Endometrial microvascular endothelial cells (primary cell): ENCODE data around the gene SH3RF3. TPM values are rescaled to one million over a fixed set of nuclear protein-coding genes. Genes with fewer than 3 reads are reported as not detected.
"Not testable (repeated sequence)": the region's sequence is repeated elsewhere in the genome, so short reads cannot be mapped to it uniquely, and the experiment has no call there.

Experiments used
- in situ Hi-C: cut with HindIII; loops from 2 replicates; pipeline ENCODE4 v1.10.0; 2017; ENCODE audit warnings: low sequenced_read_pairs, low pct_unique_long_range_greater_than_20kb; ENCODE audit errors: inconsistent ontology term
- total RNA-seq: library from RNA; depleted of rRNA; stranded (reverse); fragments of >200 nt; gene quantifications from one replicate; pipeline ENCODE4 v1.2.3, GENCODE V29; 2015; ENCODE audit errors: inconsistent ontology term

The SH3RF3 gene
- total RNA-seq, 1 donor from 2014 or later, result 11.7 TPM

DNA sequence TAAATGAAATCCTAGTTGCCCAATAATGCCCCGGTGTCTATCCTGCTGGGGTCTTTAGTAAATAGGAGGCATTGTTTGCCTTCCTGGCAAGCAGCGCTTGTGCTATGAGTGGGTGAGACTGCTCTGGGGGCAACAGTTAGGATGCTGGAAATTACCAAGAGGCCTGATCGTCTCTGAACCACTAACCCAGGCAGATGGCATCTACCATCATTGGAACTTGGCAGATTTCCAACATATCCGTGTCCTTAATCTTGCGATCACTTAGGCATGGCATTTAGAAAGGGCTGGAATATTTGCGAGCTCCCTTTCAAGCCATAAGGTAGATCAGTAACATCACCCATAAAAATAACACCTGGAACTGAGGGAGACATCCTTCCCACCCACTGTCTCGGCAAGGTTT is 18.8 kb upstream of the SH3RF3 start:
- in situ Hi-C loops, result no loop called here

DNA sequence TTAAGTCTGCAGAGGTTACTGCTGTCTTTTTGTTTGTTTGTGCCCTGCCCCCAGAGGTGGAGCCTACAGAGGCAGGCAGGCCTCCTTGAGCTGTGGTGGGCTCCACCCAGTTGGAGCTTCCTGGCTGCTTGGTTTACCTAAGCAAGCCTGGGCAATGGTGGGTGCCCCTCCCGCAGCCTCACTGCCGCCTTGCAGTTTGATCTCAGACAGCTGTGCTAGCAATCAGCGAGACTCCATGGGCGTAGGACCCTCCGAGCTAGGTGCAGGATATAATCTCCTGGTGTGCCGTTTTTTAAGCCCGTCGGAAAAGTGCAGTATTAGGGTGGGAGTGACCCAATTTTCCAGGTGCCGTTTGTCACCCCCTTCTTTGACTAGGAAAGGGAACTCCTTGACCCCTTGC is 11.8 kb upstream of the SH3RF3 start:
- in situ Hi-C loops, result not testable (repeated sequence)

DNA sequence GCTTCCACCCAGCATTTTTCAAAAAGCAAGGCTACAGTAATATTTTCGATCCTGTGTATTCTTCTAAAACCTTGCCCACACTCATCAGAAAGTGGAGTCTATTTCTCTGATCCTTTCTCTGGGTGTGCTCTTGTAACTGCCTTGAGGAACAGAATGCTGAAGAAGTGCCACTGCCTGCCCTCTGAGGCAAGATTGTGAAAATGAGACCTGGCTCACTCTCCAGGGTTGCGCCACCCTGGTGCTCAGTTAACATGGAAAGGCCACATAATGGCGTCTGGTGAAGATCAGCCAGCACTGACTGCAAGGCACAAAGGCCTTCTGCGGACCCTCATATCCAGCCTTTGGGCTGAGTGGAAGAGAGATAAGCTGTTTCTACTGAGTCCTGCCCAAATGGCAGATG is 11.2 kb upstream of the SH3RF3 start:
- in situ Hi-C loops, result no loop called here

DNA sequence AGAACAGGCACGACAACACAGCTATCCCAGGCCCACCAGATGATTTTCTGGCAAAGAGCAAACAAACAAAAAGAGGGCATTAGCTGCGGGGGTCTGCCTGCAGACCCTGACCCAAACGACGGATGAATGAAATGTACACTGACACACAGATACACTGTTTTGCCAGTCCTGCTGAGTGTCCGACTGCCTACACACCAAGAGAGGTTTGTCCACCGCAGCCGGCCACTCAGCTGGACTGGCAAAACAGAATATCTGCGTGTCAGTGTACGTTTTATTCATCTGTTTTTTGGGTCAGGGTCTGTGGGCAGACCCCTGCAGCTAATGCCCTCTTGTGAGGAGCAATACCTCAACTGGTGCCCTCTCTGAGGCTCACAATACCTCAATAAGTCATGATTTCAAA is 10.7 kb upstream of the SH3RF3 start:
- in situ Hi-C loops, result no loop called here

DNA sequence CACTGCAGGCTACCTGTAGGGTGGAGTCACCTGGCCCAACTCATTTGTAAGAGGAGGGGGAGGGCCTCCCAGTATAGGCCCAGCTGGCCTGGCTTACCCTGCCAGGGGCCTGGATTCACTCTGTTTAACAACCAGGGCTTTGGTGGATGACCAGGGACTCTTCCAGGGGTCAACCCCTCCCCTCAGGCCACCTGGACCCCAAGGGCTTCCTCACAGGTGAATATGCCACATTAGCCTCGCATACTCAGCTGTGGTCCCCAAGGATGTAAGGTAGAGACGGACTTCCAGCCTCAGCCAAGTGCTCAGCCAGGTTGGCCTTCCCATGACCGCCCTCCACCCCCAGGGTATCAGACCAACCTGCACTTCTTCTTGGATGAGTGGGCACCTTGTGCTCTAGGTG is 8.8 kb upstream of the SH3RF3 start:
- in situ Hi-C loops, result no loop called here

DNA sequence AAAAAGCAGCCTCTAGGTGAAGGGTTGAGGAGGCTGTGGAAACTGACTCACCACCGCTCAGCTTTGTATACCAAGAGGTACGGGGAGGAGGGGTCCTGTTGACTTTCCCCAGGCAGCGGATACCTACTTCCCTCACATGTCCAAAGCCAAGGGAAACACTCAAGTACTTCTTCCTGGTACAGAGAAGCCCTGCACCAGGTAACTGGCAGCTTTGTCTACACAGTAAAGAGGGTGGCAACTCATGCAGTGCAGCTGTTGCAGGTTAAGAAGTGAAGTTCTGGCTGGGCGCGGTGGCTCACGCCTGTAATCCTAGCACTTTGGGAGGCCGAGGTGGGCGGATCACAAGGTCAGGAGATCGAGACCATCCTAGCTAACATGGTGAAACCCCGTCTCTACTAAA is 8.3 kb upstream of the SH3RF3 start:
- in situ Hi-C loops, result not testable (repeated sequence)

DNA sequence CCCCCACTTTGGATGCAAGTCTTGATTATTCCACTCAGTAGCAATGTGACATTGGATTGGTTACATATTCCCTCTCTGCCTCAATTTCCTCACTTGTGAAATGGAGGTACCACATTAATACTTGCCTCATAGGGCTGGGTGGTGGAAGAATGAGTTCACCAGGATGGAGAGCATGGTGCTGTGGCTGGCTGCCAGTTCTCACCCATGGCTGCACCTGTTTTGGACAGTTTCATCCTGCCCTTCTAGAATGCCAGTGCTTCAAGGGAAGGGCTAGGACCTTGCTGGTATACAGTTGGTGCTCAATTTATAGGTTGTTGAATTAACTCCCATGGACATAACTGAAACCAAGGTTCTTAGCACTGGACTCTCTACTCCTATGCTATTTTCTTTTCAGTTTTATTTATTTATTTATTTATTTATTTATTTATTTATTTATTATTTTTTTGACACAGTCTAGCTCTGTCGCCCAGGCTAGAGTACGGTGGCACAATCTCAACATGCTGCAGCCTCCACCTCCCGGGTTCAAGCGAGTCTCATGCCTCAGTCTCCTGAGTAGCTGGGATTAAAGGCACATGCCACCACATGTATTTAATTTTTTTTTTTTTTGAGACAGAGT is 5.3 kb upstream of the SH3RF3 start:
- in situ Hi-C loops, result no loop called here

DNA sequence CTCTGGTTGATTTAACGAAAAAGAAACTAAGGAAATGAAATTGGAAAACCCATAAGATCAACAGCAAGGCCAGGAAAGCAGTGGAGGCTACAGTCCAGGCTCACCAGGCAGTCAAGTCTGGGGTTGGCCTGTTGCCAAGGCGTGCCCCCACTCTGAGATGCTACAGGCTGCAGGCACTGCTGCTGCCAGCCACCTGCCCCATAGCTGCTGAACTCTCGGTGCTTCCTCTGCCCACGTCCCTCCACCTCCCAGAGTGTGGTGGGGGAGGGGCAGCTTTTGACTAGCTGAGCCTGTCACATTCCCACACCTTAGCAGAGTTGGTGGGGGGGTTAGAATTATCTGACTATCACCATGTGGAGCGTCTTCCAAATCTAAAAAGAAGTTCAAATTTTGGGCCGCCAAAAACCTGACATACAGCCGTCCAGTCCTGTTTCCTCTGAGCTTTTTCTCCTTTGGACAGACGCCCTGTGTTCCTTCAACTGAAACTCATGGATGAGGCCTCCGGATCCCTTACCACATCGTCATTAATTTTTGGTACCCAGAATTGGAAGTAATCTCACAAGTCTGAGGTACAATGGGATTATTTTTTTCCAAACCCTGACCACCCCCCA is 3.9 kb upstream of the SH3RF3 start:
- in situ Hi-C loops, result no loop called here

DNA sequence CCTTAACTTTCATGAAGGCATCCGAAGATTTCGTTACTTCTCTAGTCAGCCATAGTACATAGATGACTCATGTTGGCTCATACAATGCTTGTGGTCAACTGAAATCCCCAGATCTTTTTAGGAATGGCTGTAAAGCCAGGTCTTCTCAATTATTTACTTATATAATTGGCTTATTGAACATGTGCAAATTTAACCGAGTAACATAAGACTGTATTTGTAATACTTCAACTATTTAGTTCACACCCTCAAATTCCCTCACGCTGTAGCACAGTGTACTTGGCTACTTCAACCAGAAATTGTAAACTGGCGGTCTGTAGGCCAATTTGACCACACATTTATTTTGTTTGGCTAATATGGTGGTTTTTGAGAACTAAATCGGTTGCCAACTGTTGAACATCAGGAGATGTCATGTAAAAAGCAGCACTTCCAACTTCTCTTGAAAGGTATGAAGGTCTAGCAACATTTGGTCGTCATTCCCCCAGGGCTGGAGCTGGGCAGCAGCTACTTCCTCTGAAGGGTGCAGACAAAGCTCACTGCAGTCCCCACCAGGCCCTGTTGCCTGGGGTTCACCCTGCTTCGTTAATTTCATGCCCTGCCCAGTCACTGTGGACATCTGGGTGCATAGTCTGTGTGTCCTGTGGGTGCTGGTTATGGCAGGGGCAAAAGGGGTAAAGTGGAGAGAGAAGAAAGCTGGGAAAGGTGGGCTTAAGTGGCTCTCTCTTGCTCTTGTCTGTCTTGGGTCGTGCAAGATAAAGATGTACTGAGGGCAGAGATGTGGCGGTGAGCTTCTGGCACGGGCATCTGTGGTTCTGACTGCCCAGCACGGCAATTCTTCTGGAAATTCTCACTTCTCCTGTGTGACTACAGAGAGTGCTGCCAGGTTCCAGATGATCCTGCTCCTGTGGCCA is 3.2 kb upstream of the SH3RF3 start:
- in situ Hi-C loops, result no loop called here

DNA sequence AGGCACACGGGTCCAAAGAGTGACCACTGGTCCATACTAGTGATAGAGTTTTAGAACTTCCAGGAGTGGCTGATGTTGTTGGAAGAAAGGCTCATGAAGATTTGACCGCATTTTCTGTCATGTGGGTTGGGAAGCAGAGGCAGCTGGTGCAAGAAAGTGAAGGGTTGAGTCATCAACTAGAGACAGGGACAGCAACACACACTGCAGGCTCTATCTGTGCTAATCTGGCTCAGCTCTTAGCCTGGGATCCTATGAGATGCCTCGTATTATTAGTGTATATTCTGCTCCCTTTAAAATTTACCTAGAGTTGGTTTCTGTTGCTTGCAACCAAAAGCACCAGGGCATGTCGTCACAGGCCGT is 2.5 kb upstream of the SH3RF3 start:
- in situ Hi-C loops, result no loop called here

DNA sequence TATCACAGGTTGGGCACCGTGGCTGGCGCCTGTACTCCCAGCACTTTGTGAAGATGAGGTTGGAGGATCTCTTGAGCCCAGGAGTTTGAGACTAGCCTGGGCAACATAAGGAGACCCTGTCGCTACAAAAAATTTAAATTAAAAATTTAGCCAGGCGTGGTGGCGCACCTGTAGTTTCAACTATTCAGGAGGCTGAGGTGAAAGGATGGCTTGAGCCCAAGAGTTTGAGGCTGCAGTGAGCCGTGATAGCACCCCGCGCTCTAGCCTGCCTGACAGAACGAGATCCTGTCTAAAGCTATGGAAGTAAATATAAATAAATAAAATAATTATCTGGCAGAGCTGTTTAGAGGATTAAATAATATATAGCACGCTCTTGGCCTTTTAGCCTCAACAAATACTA is 1.4 kb upstream of the SH3RF3 start:
- in situ Hi-C loops, result no loop called here

DNA sequence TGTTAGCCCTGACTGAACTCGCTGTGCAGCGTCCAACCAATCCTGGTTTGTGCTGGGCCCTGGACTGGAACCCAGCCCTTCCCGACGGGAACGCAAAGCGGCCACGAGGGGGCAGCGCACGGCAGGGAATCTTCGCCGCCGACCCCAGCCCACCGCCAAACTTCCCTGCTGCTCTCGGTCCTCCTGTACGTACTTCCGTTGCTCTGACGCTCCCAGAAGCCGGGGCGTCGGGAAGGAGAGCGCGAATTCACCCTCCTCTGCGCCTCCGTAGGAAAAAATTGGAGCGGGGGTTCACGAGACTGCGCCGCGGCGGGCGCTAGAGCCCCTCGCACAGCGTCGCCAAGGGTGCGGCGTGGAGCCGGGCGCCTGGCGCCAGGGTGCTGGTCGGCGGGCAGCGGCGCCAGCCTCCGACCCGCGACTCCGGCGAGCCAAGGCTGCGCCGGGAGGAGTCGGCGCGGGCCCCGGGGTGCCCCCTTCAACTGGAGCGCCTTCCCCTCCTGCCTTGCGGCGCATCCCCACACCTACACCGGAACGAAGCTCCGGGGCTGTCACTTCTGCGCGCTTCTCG is 873 bp upstream of the SH3RF3 start:
- in situ Hi-C loops, result no loop called here

DNA sequence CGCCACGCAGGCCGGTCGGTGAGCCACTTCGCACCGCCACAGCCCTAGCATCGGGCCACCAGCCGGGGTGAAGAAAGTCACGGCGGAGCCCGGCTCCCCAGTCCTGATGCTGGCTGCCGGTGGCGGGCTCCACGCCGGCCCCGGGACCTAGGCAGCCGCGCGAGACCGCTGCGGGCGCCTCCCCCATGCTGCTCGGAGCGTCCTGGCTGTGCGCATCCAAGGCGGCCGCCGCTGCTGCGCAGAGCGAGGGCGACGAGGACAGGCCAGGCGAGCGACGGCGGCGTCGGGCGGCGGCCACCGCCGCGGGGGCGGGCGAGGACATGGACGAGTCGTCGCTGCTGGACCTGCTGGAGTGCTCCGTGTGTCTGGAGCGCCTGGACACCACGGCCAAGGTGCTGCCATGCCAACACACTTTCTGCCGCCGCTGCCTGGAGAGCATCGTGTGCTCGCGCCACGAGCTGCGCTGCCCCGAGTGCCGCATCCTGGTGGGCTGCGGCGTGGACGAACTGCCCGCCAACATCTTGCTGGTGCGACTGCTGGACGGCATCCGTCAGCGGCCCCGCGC is 433 bp downstream of the SH3RF3 start:
- in situ Hi-C loops, result no loop called here

DNA sequence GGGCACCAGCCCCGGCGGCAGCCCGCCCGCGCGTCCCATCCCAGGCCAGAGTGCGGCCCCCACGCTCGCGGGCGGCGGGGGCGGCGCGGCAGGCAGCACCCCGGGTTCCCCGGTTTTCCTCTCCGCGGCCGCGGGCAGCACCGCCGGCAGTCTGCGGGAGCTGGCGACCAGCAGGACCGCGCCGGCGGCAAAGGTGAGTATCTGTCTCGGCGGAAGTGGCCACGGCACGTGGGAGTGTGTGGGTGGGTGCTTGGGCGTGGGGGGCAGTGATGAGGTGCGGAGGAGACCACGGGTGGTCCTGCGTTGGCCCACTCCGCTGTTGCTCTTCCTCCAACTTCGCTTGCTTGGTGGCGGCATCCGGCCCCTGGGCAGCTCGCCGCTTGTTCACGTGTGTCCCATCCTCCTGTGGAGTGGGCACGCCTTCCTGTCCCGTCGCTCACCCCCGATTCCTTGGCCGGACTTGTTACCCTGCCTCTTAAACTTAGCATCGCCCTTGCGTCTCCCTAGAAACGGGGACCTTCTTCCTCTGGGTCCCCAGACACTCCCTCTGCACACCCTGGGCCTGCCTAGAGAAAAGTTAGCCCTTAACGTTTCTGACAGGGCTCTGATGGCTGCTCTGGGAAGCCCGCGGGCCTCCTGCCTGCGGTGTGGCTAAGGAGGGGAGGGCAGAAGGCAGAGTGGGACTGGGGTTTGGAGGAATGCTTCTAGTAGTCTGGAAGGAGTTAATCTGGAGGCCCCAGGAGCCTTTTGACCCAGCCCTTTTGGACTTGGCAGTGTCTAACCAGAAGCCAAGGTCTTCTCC is 1.1 kb downstream of the SH3RF3 start:
- in situ Hi-C loops, result no loop called here

DNA sequence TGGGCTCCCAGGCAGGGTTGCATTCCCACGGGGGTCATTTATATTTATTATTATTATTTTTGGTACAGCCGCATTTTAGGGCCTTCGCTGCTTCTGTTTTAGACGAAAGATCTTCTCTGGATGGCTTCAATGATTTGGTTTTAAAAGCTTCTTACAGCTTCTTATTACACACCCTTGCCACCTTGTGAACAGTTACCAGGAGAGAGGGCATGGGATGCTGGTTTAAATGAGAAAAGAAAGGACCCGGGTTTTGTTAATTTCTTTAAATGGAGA is 1.7 kb downstream of the SH3RF3 start:
- in situ Hi-C loops, result no loop called here

DNA sequence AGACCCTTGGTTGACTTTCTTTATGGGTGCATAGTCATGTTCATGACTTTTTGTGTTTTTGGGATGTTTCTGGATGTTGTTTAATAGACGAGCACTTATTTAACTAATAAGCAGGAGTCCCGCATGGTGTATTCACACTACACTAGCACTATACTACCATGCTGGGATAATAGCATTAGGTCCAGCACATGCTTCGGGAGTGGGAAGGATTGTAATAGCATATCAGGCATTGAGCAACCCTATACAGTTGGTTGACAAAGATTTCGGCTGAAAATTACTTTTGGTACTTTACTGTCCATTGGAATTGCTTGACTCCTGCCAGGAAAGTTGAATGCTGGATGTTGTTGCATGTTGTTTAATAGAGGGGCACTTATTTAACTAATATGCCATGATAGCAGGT is 2.8 kb downstream of the SH3RF3 start:
- in situ Hi-C loops, result no loop called here

DNA sequence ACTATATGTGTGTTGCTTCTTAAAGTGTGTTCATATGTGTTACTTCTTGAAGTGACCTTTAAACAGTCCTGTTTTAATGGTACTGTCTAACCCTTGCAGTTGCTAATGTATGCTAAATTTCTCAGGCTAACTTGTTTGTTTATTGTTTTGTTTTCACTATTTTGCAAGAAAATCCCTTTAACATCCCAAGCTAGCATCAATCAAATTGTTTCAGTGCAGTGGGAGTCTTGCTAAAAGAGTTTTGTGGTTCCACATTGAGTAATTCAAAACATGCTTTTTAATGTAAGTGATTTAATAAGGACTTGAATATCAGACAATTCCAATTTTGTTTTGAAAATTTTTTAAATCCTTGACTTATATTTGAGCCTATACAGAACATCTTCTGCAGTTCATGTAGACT is 3.6 kb downstream of the SH3RF3 start:
- in situ Hi-C loops, result no loop called here

DNA sequence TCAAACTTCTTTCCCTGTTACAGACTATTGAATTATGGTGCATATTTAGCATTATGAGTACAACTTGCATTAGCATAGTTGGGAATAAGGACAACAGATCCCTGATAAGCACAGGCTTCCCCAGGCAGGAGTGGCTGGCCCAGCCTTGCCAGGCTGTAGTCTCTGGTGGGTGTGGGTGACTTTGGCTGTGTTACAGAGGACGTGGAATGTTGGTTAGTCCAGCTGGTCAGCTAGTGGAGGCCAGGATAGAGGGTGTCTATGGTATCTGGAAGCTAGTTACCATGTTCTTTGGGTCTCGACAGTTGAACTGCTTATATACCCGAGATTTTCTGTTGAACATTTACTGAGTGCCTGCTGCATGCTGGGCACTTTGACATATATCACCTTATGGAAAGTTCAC is 4.7 kb downstream of the SH3RF3 start:
- in situ Hi-C loops, result no loop called here

DNA sequence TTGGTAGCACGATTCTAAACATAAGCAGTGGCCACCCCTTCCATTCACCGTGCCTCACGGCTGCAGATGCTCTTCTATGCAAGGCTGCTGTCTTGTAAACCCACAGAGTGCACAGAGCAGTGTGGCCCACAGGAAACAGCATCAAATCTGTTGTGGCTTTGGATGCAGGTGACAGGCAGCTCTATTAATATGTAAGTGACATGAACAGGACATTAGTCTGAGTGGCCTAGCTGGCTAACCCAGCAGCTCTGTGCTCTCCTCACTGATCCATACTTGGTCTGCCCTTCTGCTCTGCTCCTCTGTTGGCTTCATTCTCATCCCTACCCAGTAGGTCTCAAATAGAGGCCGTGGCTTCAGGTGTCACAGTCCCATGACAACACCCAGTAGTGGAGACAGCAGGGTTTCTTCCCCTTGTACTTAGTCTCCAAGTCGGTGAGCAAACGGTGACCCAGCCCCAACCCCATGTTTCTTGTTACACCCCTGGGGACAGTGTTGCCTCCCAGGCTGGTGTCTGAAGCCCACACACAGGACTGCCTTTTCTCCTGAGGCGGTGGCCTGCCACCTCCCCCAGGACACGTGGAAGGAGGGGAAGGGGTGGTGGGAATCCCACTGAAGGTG is 5.8 kb downstream of the SH3RF3 start:
- in situ Hi-C loops, result no loop called here
